Memory B cell (primary cell): ENCODE measurements around the gene C1orf198.

Source experiments
- ATAC-seq: fragments of 150-1000 bp; cut with Tn5 transposase; 2 replicates; pipeline ENCODE4 v1.10.0; 2021; ENCODE audit warnings: low read depth, mild to moderate bottlenecking, moderate library complexity
- DNase-seq, 2 donors: peaks; one replicate each; pipeline ENCODE4 v3.0.0; 2022; ENCODE audit warnings: low spot score in 2 of 2
- H3K27ac Mint-ChIP-seq: one replicate; pipeline ENCODE4 v1.8.0; 2022; ENCODE audit warnings: mild to moderate bottlenecking, moderate library complexity, mixed read lengths
- H3K27me3 Mint-ChIP-seq: one replicate; pipeline ENCODE4 v1.8.0; 2022; ENCODE audit warnings: mixed read lengths
- H3K36me3 Mint-ChIP-seq: one replicate; pipeline ENCODE4 v1.8.0; 2022; ENCODE audit warnings: mild to moderate bottlenecking, mixed read lengths
- H3K4me1 Mint-ChIP-seq: one replicate; pipeline ENCODE4 v1.8.0; 2022; ENCODE audit warnings: mixed read lengths
- H3K4me3 Mint-ChIP-seq: one replicate; pipeline ENCODE4 v1.8.0; 2022; ENCODE audit warnings: mild to moderate bottlenecking, moderate library complexity, mixed read lengths
- H3K9me3 Mint-ChIP-seq: one replicate; pipeline ENCODE4 v1.8.0; 2022; ENCODE audit warnings: mixed read lengths

Gene C1orf198

GRCh38 chr1:230861489-230861888, 6.8 kb downstream of the C1orf198 start:
- Mint-ChIP-seq H3K27me3 (no peaks in the 10 kb centered on the region), H3K9me3 (no peaks in the 10 kb centered on the region), H3K4me3 (no peak overlapping the region), H3K27ac (no peak overlapping the region), H3K4me1 (peaks cover 6% of the 10 kb centered on the region), H3K36me3 (no peaks in the 10 kb centered on the region)
- ATAC-seq (no peak), DNase-seq (no peak)

DNA sequence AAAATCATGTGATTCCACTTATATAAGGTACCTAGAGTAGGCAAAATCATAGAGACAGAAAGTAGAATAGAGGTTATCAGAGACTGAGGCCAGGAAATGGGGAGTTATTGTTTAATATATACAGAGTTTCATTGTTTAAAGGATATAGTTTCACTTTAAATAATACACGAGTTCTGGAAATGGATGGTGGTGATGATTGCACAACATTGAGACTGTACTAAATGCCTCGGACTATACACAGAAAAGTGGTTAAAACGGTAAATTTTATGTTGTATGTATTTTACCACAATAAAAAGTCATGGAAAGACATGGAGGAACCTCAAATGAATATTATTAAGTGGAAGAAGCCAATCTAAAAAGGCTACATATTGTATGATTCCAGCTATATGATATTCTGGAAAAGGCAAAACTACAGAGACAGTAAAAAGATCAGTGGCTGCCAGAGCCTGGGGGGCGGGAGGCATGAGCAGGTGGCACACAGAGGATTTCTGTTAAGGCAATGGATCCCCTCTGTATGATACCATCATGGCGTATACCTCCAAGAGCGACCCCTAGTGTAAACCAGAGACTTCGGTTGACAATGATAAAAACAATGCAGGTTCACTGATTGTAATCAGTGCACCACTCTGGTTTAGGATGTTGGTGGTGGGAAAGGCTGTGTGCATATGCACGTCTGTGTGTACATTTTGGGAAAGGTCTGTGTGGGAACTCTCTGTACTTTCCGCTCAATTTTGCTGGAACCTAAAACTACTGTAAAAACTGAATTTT, 7.5 kb downstream of the C1orf198 start:
- Mint-ChIP-seq H3K4me3 (no peak overlapping the region), H3K36me3 (no peaks in the 10 kb centered on the region), H3K27ac (no peak overlapping the region), H3K27me3 (no peaks in the 10 kb centered on the region), H3K4me1 (peaks cover 6% of the 10 kb centered on the region), H3K9me3 (no peaks in the 10 kb centered on the region)
- no peak for DNase-seq
- no peak for ATAC-seq

DNA sequence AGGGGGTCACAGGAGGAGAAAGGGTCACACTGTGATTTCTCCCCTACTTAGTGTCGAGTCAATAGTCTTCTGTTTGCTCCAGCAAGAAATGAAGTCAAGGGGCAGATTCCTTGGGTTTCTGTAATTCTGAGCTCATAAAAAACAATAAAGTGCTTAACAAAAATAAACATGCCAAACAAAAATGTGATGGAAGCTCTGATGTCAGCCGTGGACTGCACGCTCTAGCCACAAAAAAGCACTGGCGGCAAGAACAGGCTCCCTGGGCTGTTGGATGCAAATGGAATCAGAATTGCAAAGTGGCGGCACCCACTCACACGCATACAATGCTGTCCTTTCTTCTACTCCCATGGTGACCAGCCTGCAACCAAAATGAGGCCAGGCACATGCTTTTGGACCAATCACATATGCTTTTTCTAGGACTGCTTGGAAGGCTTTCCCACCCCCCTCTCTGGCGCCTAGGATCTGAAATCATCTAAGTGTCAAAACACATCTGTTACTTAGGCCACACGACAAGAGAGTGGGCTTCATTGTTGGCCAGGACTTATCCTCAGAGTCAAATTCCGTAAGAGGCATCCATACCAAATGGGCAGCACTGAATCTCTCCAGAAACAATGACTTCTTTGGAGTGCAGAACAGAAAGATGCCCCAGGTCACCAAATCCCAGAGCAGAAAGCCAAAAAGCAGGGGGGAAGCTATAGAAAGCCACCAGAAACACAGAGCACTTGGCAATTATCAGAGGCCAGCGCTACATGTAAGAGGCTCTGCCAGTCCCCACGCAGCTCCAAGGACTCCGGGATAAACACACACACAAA, 9.2 kb downstream of the C1orf198 start:
- no peak overlapping the region for H3K4me3 Mint-ChIP-seq
- H3K27ac Mint-ChIP-seq = no peak overlapping the region
- H3K4me1 Mint-ChIP-seq = peaks cover 6% of the 10 kb centered on the region
- H3K9me3 Mint-ChIP-seq = no peaks in the 10 kb centered on the region
- H3K36me3 Mint-ChIP-seq = peaks cover 3% of the 10 kb centered on the region
- H3K27me3 Mint-ChIP-seq = no peaks in the 10 kb centered on the region
- no peak for ATAC-seq
- DNase-seq = no peak

DNA sequence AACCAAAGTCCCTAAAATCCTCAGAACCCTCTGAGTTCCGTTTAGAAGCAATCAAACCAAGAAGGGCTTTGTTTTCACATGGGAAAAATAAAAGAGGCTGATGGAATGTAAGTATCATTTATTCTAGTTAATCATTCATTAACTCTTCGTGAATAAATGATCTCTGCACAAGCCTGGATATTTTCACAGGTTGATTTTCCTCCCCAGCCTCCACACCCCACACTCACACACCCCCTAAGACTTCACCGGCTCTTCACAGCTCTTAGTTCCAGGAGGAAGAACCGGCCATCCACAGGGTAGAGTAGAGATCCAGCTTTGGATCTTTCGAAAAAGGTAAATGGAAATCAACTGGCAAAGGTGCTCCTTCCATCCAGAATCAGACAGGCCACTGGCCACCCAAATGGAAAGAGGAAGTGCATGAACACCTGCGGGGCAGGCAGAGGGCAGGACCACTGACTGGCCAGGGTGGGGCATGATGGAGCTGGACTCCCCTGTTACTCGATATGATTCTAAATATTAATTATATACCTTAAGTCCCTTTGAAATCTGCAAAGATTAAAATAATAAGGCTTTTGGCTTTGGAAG, 10.0 kb downstream of the C1orf198 start:
- no peak for DNase-seq
- Mint-ChIP-seq H3K4me1 (peaks cover 4% of the 10 kb centered on the region), H3K27ac (no peak overlapping the region), H3K36me3 (peaks cover 5% of the 10 kb centered on the region), H3K4me3 (no peak overlapping the region), H3K27me3 (no peaks in the 10 kb centered on the region), H3K9me3 (no peaks in the 10 kb centered on the region)
- no peak for ATAC-seq

DNA sequence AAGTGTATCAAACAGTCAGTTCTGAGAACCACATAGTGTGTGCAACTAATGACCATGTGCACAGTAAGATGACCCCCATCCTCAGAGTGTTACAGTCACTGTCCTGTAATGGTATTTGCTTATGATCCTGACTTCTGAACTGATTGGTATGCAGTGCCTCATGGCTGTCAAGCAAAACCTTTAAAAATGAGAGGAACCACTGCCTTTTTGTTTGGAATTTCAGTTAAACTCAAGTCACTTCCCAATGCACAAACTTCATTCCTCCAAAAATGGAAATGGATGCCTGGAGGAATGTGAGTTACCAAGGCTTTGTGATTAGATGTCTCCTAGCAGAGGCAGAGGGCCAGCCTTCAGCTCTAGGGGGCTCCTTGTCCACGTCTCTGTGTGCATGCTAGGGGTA, 10.5 kb downstream of the C1orf198 start:
- no peak overlapping the region for H3K4me3 Mint-ChIP-seq
- H3K27me3 Mint-ChIP-seq = no peaks in the 10 kb centered on the region
- H3K9me3 Mint-ChIP-seq = no peaks in the 10 kb centered on the region
- DNase-seq (no peak), ATAC-seq (no peak)
- peaks cover 9% of the 10 kb centered on the region for H3K36me3 Mint-ChIP-seq
- H3K27ac Mint-ChIP-seq = no peak overlapping the region
- no peaks in the 10 kb centered on the region for H3K4me1 Mint-ChIP-seq

- ATAC-seq (no peak), DNase-seq (no peak)
- Mint-ChIP-seq H3K9me3 (no peaks in the 10 kb centered on the region), H3K27me3 (no peaks in the 10 kb centered on the region), H3K27ac (no peak overlapping the region), H3K4me3 (no peak overlapping the region), H3K4me1 (no peaks in the 10 kb centered on the region), H3K36me3 (peaks cover 13% of the 10 kb centered on the region)
These were observed 11.2 kb downstream of the C1orf198 start for GRCh38 chr1:230857077-230857476.

DNA sequence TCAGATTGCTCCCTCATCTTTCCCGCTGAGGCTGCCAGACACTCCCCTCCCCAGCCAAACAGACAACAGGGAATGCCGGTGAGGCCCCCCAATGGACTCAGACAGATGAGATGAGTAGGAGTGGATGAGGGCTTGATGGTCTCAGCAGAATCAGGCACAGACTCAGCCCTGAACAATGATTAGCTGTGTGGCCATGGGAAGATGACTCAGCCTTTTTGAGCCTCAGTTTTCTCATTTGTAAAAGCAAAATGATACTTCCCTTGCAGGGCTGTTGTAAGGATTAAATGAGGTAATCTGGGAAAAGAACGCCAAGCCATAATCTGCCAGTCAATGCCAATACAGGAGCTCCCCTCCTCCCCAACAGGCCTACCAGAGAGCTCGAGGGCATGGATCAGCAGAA, 12.4 kb downstream of the C1orf198 start:
- H3K4me1 Mint-ChIP-seq = no peaks in the 10 kb centered on the region
- no peaks in the 10 kb centered on the region for H3K9me3 Mint-ChIP-seq
- DNase-seq = no peak
- no peaks in the 10 kb centered on the region for H3K27me3 Mint-ChIP-seq
- no peak overlapping the region for H3K4me3 Mint-ChIP-seq
- no peak for ATAC-seq
- no peak overlapping the region for H3K27ac Mint-ChIP-seq
- peaks cover 16% of the 10 kb centered on the region for H3K36me3 Mint-ChIP-seq

DNA sequence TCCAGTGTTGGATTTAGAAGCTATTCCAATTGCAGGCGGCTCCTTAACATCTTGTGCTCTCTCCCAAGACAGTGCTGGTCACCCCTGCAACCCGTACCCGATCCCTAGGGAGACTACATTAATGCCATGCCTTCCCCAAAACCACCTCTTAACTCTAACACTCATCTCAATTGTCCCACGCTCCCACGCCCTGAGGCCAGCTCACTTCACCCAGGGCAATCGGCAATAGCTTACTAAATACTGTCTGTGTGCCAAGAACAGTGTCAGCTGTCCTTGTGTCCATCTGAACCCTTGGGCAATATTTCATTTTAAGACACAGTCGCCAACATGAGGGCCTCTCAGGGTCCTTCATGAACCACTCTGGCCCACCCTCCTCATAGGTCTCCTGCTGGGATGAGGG, 13.9 kb downstream of the C1orf198 start:
- peaks cover 16% of the 10 kb centered on the region for H3K36me3 Mint-ChIP-seq
- H3K4me1 Mint-ChIP-seq = no peaks in the 10 kb centered on the region
- no peaks in the 10 kb centered on the region for H3K27me3 Mint-ChIP-seq
- ATAC-seq (no peak), DNase-seq (no peak)
- no peaks in the 10 kb centered on the region for H3K9me3 Mint-ChIP-seq
- H3K4me3 Mint-ChIP-seq = no peak overlapping the region
- no peak overlapping the region for H3K27ac Mint-ChIP-seq

DNA sequence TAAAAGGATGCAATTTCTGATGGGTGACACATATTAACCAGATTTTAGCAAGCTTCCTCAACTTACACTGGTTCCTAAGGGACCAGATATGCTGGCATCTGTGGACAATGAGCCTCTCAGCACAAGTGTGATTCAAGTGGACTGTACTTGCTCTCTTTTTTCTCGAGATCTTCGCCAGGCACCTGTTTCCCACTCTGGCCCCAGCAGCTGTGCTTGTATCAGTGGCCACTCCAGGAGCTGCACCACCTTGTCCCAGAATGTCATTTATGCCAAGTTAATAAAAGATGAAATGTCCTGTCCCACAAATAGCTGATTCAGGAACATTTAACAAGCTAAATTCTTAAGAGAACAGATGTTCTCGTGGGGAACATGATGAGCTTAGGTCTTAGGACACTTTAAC, 14.6 kb downstream of the C1orf198 start:
- H3K36me3 Mint-ChIP-seq = peaks cover 16% of the 10 kb centered on the region
- H3K9me3 Mint-ChIP-seq = no peaks in the 10 kb centered on the region
- DNase-seq (no peak), ATAC-seq (no peak)
- H3K27ac Mint-ChIP-seq = no peak overlapping the region
- H3K27me3 Mint-ChIP-seq = no peaks in the 10 kb centered on the region
- H3K4me3 Mint-ChIP-seq = no peak overlapping the region
- H3K4me1 Mint-ChIP-seq = no peaks in the 10 kb centered on the region

- ATAC-seq = no peak
These were observed 15.4 kb downstream of the C1orf198 start for GRCh38 chr1:230852959-230853358.

GRCh38 chr1:230851291-230851691, 17.0 kb downstream of the C1orf198 start:
- no peak overlapping the region for H3K4me3 Mint-ChIP-seq
- ATAC-seq (no peak), DNase-seq (no peak)
- peaks cover 16% of the 10 kb centered on the region for H3K36me3 Mint-ChIP-seq
- H3K9me3 Mint-ChIP-seq = no peaks in the 10 kb centered on the region
- H3K27me3 Mint-ChIP-seq = no peaks in the 10 kb centered on the region
- H3K27ac Mint-ChIP-seq = no peak overlapping the region
- no peaks in the 10 kb centered on the region for H3K4me1 Mint-ChIP-seq

More at GRCh38 chr1:230852959-230853358, 15.4 kb downstream of the C1orf198 start:
- no peak for DNase-seq
- Mint-ChIP-seq H3K9me3 (no peaks in the 10 kb centered on the region), H3K4me3 (no peak overlapping the region), H3K4me1 (no peaks in the 10 kb centered on the region), H3K27ac (no peak overlapping the region), H3K27me3 (no peaks in the 10 kb centered on the region), H3K36me3 (peaks cover 16% of the 10 kb centered on the region)

DNA sequence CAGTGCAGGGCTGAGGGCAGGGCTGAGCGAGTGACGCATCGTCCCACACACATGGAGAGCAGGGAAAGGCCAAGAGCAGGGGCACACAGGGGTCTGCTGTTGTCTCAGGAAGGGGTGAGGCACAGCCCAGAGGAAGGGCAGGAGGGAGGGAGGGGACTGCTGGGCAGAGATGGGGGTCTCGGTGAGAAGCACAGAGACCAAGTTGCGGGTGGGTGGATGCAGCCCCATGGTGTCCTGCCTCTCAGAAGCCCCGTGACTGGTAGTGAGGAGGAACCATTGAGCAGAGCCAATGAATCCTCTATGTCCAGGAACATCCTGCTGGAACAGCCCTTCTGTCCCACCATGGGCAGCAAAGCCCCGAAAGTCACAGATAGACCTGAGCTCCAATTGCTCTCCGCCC, 17.8 kb downstream of the C1orf198 start:
- ATAC-seq (no peak), DNase-seq (no peak)
- no peaks in the 10 kb centered on the region for H3K27me3 Mint-ChIP-seq
- H3K36me3 Mint-ChIP-seq = peaks cover 16% of the 10 kb centered on the region
- no peaks in the 10 kb centered on the region for H3K4me1 Mint-ChIP-seq
- no peak overlapping the region for H3K27ac Mint-ChIP-seq
- no peaks in the 10 kb centered on the region for H3K9me3 Mint-ChIP-seq
- no peak overlapping the region for H3K4me3 Mint-ChIP-seq

- Mint-ChIP-seq H3K27ac (no peak overlapping the region), H3K36me3 (peaks cover 13% of the 10 kb centered on the region), H3K4me1 (no peaks in the 10 kb centered on the region), H3K4me3 (no peak overlapping the region), H3K9me3 (no peaks in the 10 kb centered on the region), H3K27me3 (no peaks in the 10 kb centered on the region)
- ATAC-seq (no peak), DNase-seq (no peak)
These were observed 18.7 kb downstream of the C1orf198 start for GRCh38 chr1:230849451-230850224.

- no peak overlapping the region for H3K4me3 Mint-ChIP-seq
- no peaks in the 10 kb centered on the region for H3K4me1 Mint-ChIP-seq
- no peak overlapping the region for H3K27ac Mint-ChIP-seq
- DNase-seq (no peak), ATAC-seq (no peak)
- H3K9me3 Mint-ChIP-seq = no peaks in the 10 kb centered on the region
- peaks cover 18% of the 10 kb centered on the region for H3K36me3 Mint-ChIP-seq
- H3K27me3 Mint-ChIP-seq = no peaks in the 10 kb centered on the region
These were observed 20.1 kb downstream of the C1orf198 start for GRCh38 chr1:230848235-230848634.
